ENCODE measurements around the gene CSGALNACT2. TPM values are rescaled to one million over a fixed set of nuclear protein-coding genes. Genes with fewer than 3 reads are reported as not detected.

The CSGALNACT2 gene
- total and polyA plus RNA-seq, 9 of the 15 experiments (the other 6 are each of a cell fraction or from before 2014, with no cell fraction given), result 1.4 to 7.3 (median 3.5) TPM

GRCh38 chr10:43234471-43235041 lies 96.3 kb downstream of the CSGALNACT2 start:
- H4K20me1 ChIP-seq (replicated peaks; ENCODE audit: control insufficient read depth, insufficient read depth, low read length), result peaks cover 3% of the 10 kb centered on the region
- H2AFZ ChIP-seq (ENCODE audit: low read depth, low read length), result no peak overlapping the region
- H3K9ac ChIP-seq (ENCODE audit: insufficient read depth in 1 of 2, low read depth in 2 of 2, low read length in 2 of 2), result no peak overlapping the region
- no peaks in the 10 kb centered on the region for H3K79me2 ChIP-seq (ENCODE audit: control insufficient read depth, insufficient read depth, low read length)
- peaks cover 15% of the 10 kb centered on the region for H3K9me1 ChIP-seq (ENCODE audit: control insufficient read depth, insufficient read depth, low read length)
- H3K4me3 ChIP-seq, result no peak overlapping the region
- H3K4me2 ChIP-seq (ENCODE audit: insufficient read depth, low read length), result no peak overlapping the region
- TF ChIP-seq ZNF764 (CRISPR knock-in tag; IDR thresholded peaks at IDR 0.05; ENCODE audit: low read depth), result no peak
- TF ChIP-seq LCOR (CRISPR knock-in tag; IDR thresholded peaks at IDR 0.05), result no peak
- no peak for TF ChIP-seq ZBTB9 (CRISPR knock-in tag; IDR thresholded peaks at IDR 0.05)
- no peak for TF ChIP-seq MIER1 (IDR thresholded peaks at IDR 0.05; ENCODE audit: low read depth)
- TF ChIP-seq L3MBTL2 (IDR thresholded peaks at IDR 0.05), result no peak
- TF ChIP-seq TEAD1 (CRISPR knock-in tag; IDR thresholded peaks at IDR 0.05), result no peak
- in situ Hi-C loops (cut with MboI), result no loop called here
- no peaks in the 10 kb centered on the region for H3K9me3 ChIP-seq (replicated peaks; ENCODE audit: control insufficient read depth, insufficient read depth, low read depth, low read length)
- FAIRE-seq (no peak), ATAC-seq (no peak), DNase-seq (ENCODE audit: extremely low read depth in 1 of 4, low spot score in 3 of 4) (no peak)
- H3K27ac ChIP-seq (ENCODE audit: extremely low read depth, low read depth, low read length), result no peak overlapping the region
- 0% methylated on average over 9 of the region's 9 CpGs for WGBS (ENCODE audit: insufficient coverage, low coverage, missing lambda C conversion rate)
- H3K27me3 ChIP-seq (ENCODE audit: control insufficient read depth in 2 of 2, insufficient read depth in 2 of 2, low read length in 2 of 2), result peaks cover 10 to 51% of the 10 kb centered on the region in 2 experiments; a peak in 4 of 5 replicates
- ChIA-PET POLR2A (interaction anchor here (0.6 kb wide), 1 partner anchor 339 kb away, joined by 4 read pairs; no protein-coding TSS in a partner anchor), CTCF (ENCODE audit: low intra/inter-chr PET ratio) (no interaction called here)
- no peaks in the 10 kb centered on the region for H3K36me3 ChIP-seq (ENCODE audit: control insufficient read depth, insufficient read depth, low read length)
- intact Hi-C loops (cut with micrococcal nuclease), result no loop called here
- peaks cover 0 to 10% of the 10 kb centered on the region in 2 experiments; a peak in 1 of 5 replicates for H3K4me1 ChIP-seq (replicated peaks in 1 of 2; ENCODE audit: control insufficient read depth in 2 of 2, insufficient read depth in 2 of 2, low read length in 2 of 2)
- no TSS peak for BruUV-seq (replicated peaks)

Other genes starting within 250 kb of the CSGALNACT2 start
- 0.05 TPM in 1 of 2 replicates, not detected in the other for gene RET, start 61.4 kb upstream of the CSGALNACT2 start, total RNA-seq (2014; rRNA removed)
- not detected in 2 replicates for gene RET, start 61.4 kb upstream of the CSGALNACT2 start, total RNA-seq (2014; rRNA removed; fragmentation: Illumina TruSeq; extraction: Trizol)
- gene RET, start 61.4 kb upstream of the CSGALNACT2 start, total RNA-seq (2015; rRNA removed; fragmentation: Illumina TruSeq; extraction: Trizol), result not detected in 2 replicates
- gene RET, start 61.4 kb upstream of the CSGALNACT2 start, total RNA-seq (2021), result 0.04 TPM in 1 of 2 replicates, not detected in the other
- gene RET, start 61.4 kb upstream of the CSGALNACT2 start, polyA plus RNA-seq (2011; rRNA removed), result not detected in 2 replicates
- gene RET, start 61.4 kb upstream of the CSGALNACT2 start, polyA plus RNA-seq (2014; fragmentation: Illumina TruSeq; extraction: Trizol), result not detected in 2 replicates
- gene RET, start 61.4 kb upstream of the CSGALNACT2 start, polyA plus RNA-seq (2014; fragmentation: Nextera tagmentation; extraction: Ambion mirVana), result not detected
- gene RET, start 61.4 kb upstream of the CSGALNACT2 start, polyA plus RNA-seq (2014; rRNA removed), result not detected in 2 replicates
- gene RASGEF1A, start 128.6 kb downstream of the CSGALNACT2 start, total RNA-seq (2014; rRNA removed), result 29.7 and 32.0 TPM in 2 replicates
- gene RASGEF1A, start 128.6 kb downstream of the CSGALNACT2 start, total RNA-seq (2014; rRNA removed; fragmentation: Illumina TruSeq; extraction: Trizol), result 8.1 and 9.2 TPM in 2 replicates
- 9.8 and 10.2 TPM in 2 replicates for gene RASGEF1A, start 128.6 kb downstream of the CSGALNACT2 start, total RNA-seq (2015; rRNA removed; fragmentation: Illumina TruSeq; extraction: Trizol)
- 20.9 and 21.5 TPM in 2 replicates for gene RASGEF1A, start 128.6 kb downstream of the CSGALNACT2 start, total RNA-seq (2021)
- 25.3 and 28.7 TPM in 2 replicates for gene RASGEF1A, start 128.6 kb downstream of the CSGALNACT2 start, polyA plus RNA-seq (2011; rRNA removed)
- 14.7 and 18.9 TPM in 2 replicates for gene RASGEF1A, start 128.6 kb downstream of the CSGALNACT2 start, polyA plus RNA-seq (2014; fragmentation: Illumina TruSeq; extraction: Trizol)
- gene RASGEF1A, start 128.6 kb downstream of the CSGALNACT2 start, polyA plus RNA-seq (2014; fragmentation: Nextera tagmentation; extraction: Ambion mirVana), result 1 to 10 TPM; 1.6 to 2.9 TPM
- 24.2 and 27.9 TPM in 2 replicates for gene RASGEF1A, start 128.6 kb downstream of the CSGALNACT2 start, polyA plus RNA-seq (2014; rRNA removed)
- gene FXYD4, start 233.2 kb downstream of the CSGALNACT2 start, total RNA-seq (2014; rRNA removed), result not detected in 2 replicates
- not detected in 2 replicates for gene FXYD4, start 233.2 kb downstream of the CSGALNACT2 start, total RNA-seq (2014; rRNA removed; fragmentation: Illumina TruSeq; extraction: Trizol)
- gene FXYD4, start 233.2 kb downstream of the CSGALNACT2 start, total RNA-seq (2015; rRNA removed; fragmentation: Illumina TruSeq; extraction: Trizol), result not detected in 2 replicates
- not detected in 2 replicates for gene FXYD4, start 233.2 kb downstream of the CSGALNACT2 start, total RNA-seq (2021)
- gene FXYD4, start 233.2 kb downstream of the CSGALNACT2 start, polyA plus RNA-seq (2011; rRNA removed), result not detected in 2 replicates
- gene FXYD4, start 233.2 kb downstream of the CSGALNACT2 start, polyA plus RNA-seq (2014; fragmentation: Illumina TruSeq; extraction: Trizol), result not detected in 2 replicates
- gene FXYD4, start 233.2 kb downstream of the CSGALNACT2 start, polyA plus RNA-seq (2014; fragmentation: Nextera tagmentation; extraction: Ambion mirVana), result not detected
- gene FXYD4, start 233.2 kb downstream of the CSGALNACT2 start, polyA plus RNA-seq (2014; rRNA removed), result 0.94 TPM in 1 of 2 replicates, not detected in the other